Neural progenitor cell (in vitro differentiated cells): Measurements from ENCODE around the gene MAFB. TPM values are rescaled to one million over a fixed set of nuclear protein-coding genes. Genes with fewer than 3 reads are reported as not detected.

Experiments used
- DNase-seq: peaks from one replicate; pipeline ENCODE4 v3.0.0-alpha.2; 2016; ENCODE audit warnings: low spot score
- H2AFZ ChIP-seq: fragments of 200-600 bp; sonication (generic); replicated peaks from 2 replicates; pipeline ENCODE4 v1.6.1; 2016; ENCODE audit warnings: antibody characterized with exemption
- H3F3A ChIP-seq: fragments of 200-600 bp; sonication (generic); 2 replicates; pipeline ENCODE4 v1.6.1; 2016; ENCODE audit warnings: antibody characterized with exemption, low read depth
- H3K27ac ChIP-seq: fragments of 200-600 bp; sonication (generic); 2 replicates; pipeline ENCODE4 v1.5.1; 2016; ENCODE audit warnings: mild to moderate bottlenecking
- H3K27me3 ChIP-seq: fragments of 200-600 bp; sonication (generic); 2 replicates; pipeline ENCODE4 v1.6.1; 2016; ENCODE audit warnings: mild to moderate bottlenecking, moderate library complexity
- H3K36me3 ChIP-seq: fragments of 200-600 bp; sonication (generic); 2 replicates; pipeline ENCODE4 v1.5.1; 2016
- H3K4me1 ChIP-seq: fragments of 200-600 bp; sonication (generic); 2 replicates; pipeline ENCODE4 v1.6.1; 2016; ENCODE audit warnings: mixed run types
- H3K4me2 ChIP-seq: fragments of 200-600 bp; sonication (generic); 2 replicates; pipeline ENCODE4 v1.6.1; 2016
- H3K4me3 ChIP-seq: fragments of 200-600 bp; sonication (generic); 2 replicates; pipeline ENCODE4 v1.5.1; 2016
- H3K79me2 ChIP-seq: fragments of 200-600 bp; sonication (generic); 2 replicates; pipeline ENCODE4 v1.6.1; 2016; ENCODE audit warnings: low read depth
- H3K9ac ChIP-seq: fragments of 200-600 bp; sonication (generic); 2 replicates; pipeline ENCODE4 v1.6.1; 2016
- H3K9me3 ChIP-seq: fragments of 200-600 bp; sonication (generic); 2 replicates; pipeline ENCODE4 v1.5.1; 2016; ENCODE audit warnings: low read depth
- H4K20me1 ChIP-seq: fragments of 200-600 bp; sonication (generic); 2 replicates; pipeline ENCODE4 v1.6.1; 2016; ENCODE audit warnings: low read depth
- H3K27ac Mint-ChIP-seq: 3 replicates; pipeline ENCODE4 v1.8.0; 2021; ENCODE audit warnings: mixed read lengths
- H3K27me3 Mint-ChIP-seq: 2 replicates; pipeline ENCODE4 v1.8.0; 2022; ENCODE audit warnings: low read depth, mild to moderate bottlenecking, inconsistent platforms, moderate library complexity, mixed read lengths; ENCODE audit not compliant: insufficient read depth
- H3K36me3 Mint-ChIP-seq: 3 replicates; pipeline ENCODE4 v1.8.0; 2021; ENCODE audit warnings: mixed read lengths
- H3K4me1 Mint-ChIP-seq: 3 replicates; pipeline ENCODE4 v1.8.0; 2021; ENCODE audit warnings: mixed read lengths
- H3K4me3 Mint-ChIP-seq: 3 replicates; pipeline ENCODE4 v1.8.0; 2021; ENCODE audit warnings: mild to moderate bottlenecking, moderate library complexity, mixed read lengths
- H3K9me3 Mint-ChIP-seq: 3 replicates; pipeline ENCODE4 v1.8.0; 2020; ENCODE audit warnings: mixed read lengths
- CTCF ChIP-seq: fragments of 200-600 bp; sonication (generic); IDR thresholded peaks from 2 replicates; pipeline ENCODE4 v1.5.1; 2017; ENCODE audit warnings: antibody characterized with exemption, mild to moderate bottlenecking
- EZH2 ChIP-seq: fragments of 200-600 bp; sonication (generic); IDR thresholded peaks from 2 replicates; pipeline ENCODE4 v1.6.1; 2017; ENCODE audit warnings: antibody characterized with exemption, mild to moderate bottlenecking, moderate library complexity
- EZH2phosphoT487 ChIP-seq: fragments of 200-600 bp; sonication (generic); IDR thresholded peaks from 2 replicates; pipeline ENCODE4 v1.6.1; 2017; ENCODE audit warnings: antibody characterized with exemption
- total RNA-seq: library from RNA; depleted of rRNA; stranded (reverse); fragments of >200 nt; gene quantifications from 2 replicates; pipeline ENCODE4 v1.2.3, GENCODE V29; 2015; ENCODE audit warnings: low replicate concordance

Gene MAFB
- total RNA-seq, 1 donor from 2014 or later = 0.64 TPM

GRCh38 chr20:40683894-40684268 is 5.2 kb downstream of the MAFB start:
- Histone ChIP-seq H3K27ac (no peak overlapping the region), H3K79me2 (no peaks in the 10 kb centered on the region), H3K9ac (no peak overlapping the region), H3K4me1 (peaks cover 18% of the 10 kb centered on the region), H3F3A (peaks cover 24% of the 10 kb centered on the region), H3K4me3 (peak overlapping the region; percentile 49), H3K9me3 (no peaks in the 10 kb centered on the region), H4K20me1 (peaks cover 56% of the 10 kb centered on the region), H3K27me3 (peaks cover 100% of the 10 kb centered on the region), H3K4me2 (peak overlapping the region; percentile 90), H2AFZ (no peak overlapping the region), H3K36me3 (no peaks in the 10 kb centered on the region)
- Mint-ChIP-seq H3K36me3 (no peaks in the 10 kb centered on the region), H3K4me3 (peak overlapping the region; percentile 81), H3K27me3 (peaks cover 86% of the 10 kb centered on the region), H3K4me1 (peaks cover 13% of the 10 kb centered on the region), H3K9me3 (no peaks in the 10 kb centered on the region), H3K27ac (no peak overlapping the region)
- no peak for DNase-seq
- TF ChIP-seq EZH2 (no peak), CTCF (no peak), EZH2phosphoT487 (no peak)

- Histone ChIP-seq H3K9ac (no peak overlapping the region), H4K20me1 (peaks cover 53% of the 10 kb centered on the region)
Measured at GRCh38 chr20:40683221-40683893, 5.7 kb downstream of the MAFB start.

GRCh38 chr20:40682104-40682981 is 6.7 kb downstream of the MAFB start:
- peaks cover 43% of the 10 kb centered on the region for H4K20me1 ChIP-seq
- DNase-seq = peak; percentile 47
- peaks cover 12% of the 10 kb centered on the region for H3K4me1 ChIP-seq
- H3K27me3 ChIP-seq = peaks cover 100% of the 10 kb centered on the region
- Mint-ChIP-seq H3K36me3 (no peaks in the 10 kb centered on the region), H3K27ac (no peak overlapping the region), H3K4me3 (peak overlapping the region; percentile 84), H3K27me3 (peaks cover 90% of the 10 kb centered on the region), H3K9me3 (no peaks in the 10 kb centered on the region), H3K4me1 (peaks cover 12% of the 10 kb centered on the region)
- H3K36me3 ChIP-seq = no peaks in the 10 kb centered on the region
- TF ChIP-seq CTCF = no peak
- no peak for TF ChIP-seq EZH2
- no peak for TF ChIP-seq EZH2phosphoT487
- peaks cover 11% of the 10 kb centered on the region for H3F3A ChIP-seq
- peak overlapping the region; percentile 49 for H3K4me3 ChIP-seq
- H3K4me2 ChIP-seq = peak overlapping the region; percentile 90
- no peaks in the 10 kb centered on the region for H3K79me2 ChIP-seq
- no peak overlapping the region for H3K27ac ChIP-seq
- peak overlapping the region; percentile 48 for H2AFZ ChIP-seq
- H3K9me3 ChIP-seq = no peaks in the 10 kb centered on the region
- no peak overlapping the region for H3K9ac ChIP-seq

More at GRCh38 chr20:40683221-40683893, 5.7 kb downstream of the MAFB start:
- H3K27ac Mint-ChIP-seq = no peak overlapping the region
- Histone ChIP-seq H3K4me2 (peak overlapping the region; percentile 90), H3K4me1 (peaks cover 18% of the 10 kb centered on the region), H3F3A (peaks cover 19% of the 10 kb centered on the region), H2AFZ (peak overlapping the region; percentile 48), H3K9me3 (no peaks in the 10 kb centered on the region), H3K79me2 (no peaks in the 10 kb centered on the region), H3K27me3 (peaks cover 100% of the 10 kb centered on the region), H3K27ac (no peak overlapping the region), H3K4me3 (peak overlapping the region; percentile 49), H3K36me3 (no peaks in the 10 kb centered on the region)
- peaks cover 89% of the 10 kb centered on the region for H3K27me3 Mint-ChIP-seq
- peak; percentile 67 for DNase-seq
- H3K36me3 Mint-ChIP-seq = no peaks in the 10 kb centered on the region
- no peaks in the 10 kb centered on the region for H3K9me3 Mint-ChIP-seq
- peak; percentile 98 for TF ChIP-seq EZH2phosphoT487
- peak; percentile 99 for TF ChIP-seq EZH2
- no peak for TF ChIP-seq CTCF
- H3K4me3 Mint-ChIP-seq = peak overlapping the region; percentile 81
- peaks cover 13% of the 10 kb centered on the region for H3K4me1 Mint-ChIP-seq
